Gastroesophageal sphincter (tissue), 4 donors: ENCODE data around the gene GLO1. TPM values are rescaled to one million over a fixed set of nuclear protein-coding genes. Genes with fewer than 3 reads are reported as not detected.

Experiments used
- ATAC-seq: fragments of 150-250 bp; one replicate; pipeline ENCODE4 v1.9.1; 2016; ENCODE audit warnings: mild to moderate bottlenecking, moderate library complexity
- H3K27ac ChIP-seq, 4 donors: fragments of 200-600 bp; sonication (generic) in 3 of 4; 1 replicate in 3 of 4; 2 replicates in 1 of 4; pipeline ENCODE4 v1.5.1; 2016 to 2019
- H3K27me3 ChIP-seq: fragments of 200-600 bp; sonication (generic); one replicate; pipeline ENCODE4 v1.5.1; 2019
- H3K36me3 ChIP-seq, 2 donors: fragments of 200-600 bp; sonication (generic); one replicate each; pipeline ENCODE4 v1.5.1; 2019; ENCODE audit warnings: control low read depth in 1 of 2
- H3K4me1 ChIP-seq, 3 donors: fragments of 200-600 bp; sonication (generic); 1 replicate in 2 of 3; 2 replicates in 1 of 3; pipeline ENCODE4 v1.5.1; 2016 to 2019; ENCODE audit warnings: control low read depth in 2 of 3
- H3K4me3 ChIP-seq, 2 donors: fragments of 200-600 bp; sonication (generic); one replicate each; pipeline ENCODE4 v1.5.1; 2019; ENCODE audit warnings: mild to moderate bottlenecking in 1 of 2, moderate library complexity in 1 of 2
- H3K9me3 ChIP-seq, 3 donors: fragments of 200-600 bp; sonication (generic); one replicate each; pipeline ENCODE4 v1.5.1; 2017 to 2019; ENCODE audit warnings: control low read depth in 2 of 3
- EP300 ChIP-seq: sonication (generic); formaldehyde crosslinking; IDR thresholded peaks from one replicate; pipeline ENCODE4 v1.6.1; 2017; ENCODE audit warnings: antibody characterized with exemption, mild to moderate bottlenecking
- POLR2A ChIP-seq, 2 donors: fragments of 450-650 bp; IDR thresholded peaks; one replicate each; pipeline ENCODE4 v1.6.1; 2017; ENCODE audit warnings: antibody characterized with exemption in 2 of 2, mild to moderate bottlenecking in 2 of 2, moderate library complexity in 1 of 2
- POLR2AphosphoS5 ChIP-seq: sonication (generic); formaldehyde crosslinking; IDR thresholded peaks from one replicate; pipeline ENCODE4 v1.6.1; 2017; ENCODE audit warnings: antibody characterized with exemption
- WGBS, 2 donors: methylation state at CpG; one replicate each; pipeline ENCODE4 v1.1.5; 2018; ENCODE audit warnings: low coverage in 1 of 2; 5-methylcytosine and 5-hydroxymethylcytosine counted together
- total RNA-seq, 4 donors: library from RNA; depleted of rRNA; stranded (reverse); fragments of >200 nt; gene quantifications; one replicate each; pipeline ENCODE4 v1.1.0, GENCODE V29; 2016
- TF ChIP-seq, protein P1 (sequence below), 4 experiments: fragments of 200-600 bp in 2 of 4; fragments of 450-650 bp in 2 of 4; sonication (generic) in 1 of 4; IDR thresholded peaks; one replicate each; pipeline ENCODE4 v1.5.1; 2017 to 2019; ENCODE audit warnings: antibody characterized with exemption in 4 of 4, mild to moderate bottlenecking in 2 of 4, moderate library complexity in 2 of 4

Gene GLO1
- total RNA-seq, 4 donors from 2014 or later, result 72.3 to 109 (median 84.3) TPM

DNA sequence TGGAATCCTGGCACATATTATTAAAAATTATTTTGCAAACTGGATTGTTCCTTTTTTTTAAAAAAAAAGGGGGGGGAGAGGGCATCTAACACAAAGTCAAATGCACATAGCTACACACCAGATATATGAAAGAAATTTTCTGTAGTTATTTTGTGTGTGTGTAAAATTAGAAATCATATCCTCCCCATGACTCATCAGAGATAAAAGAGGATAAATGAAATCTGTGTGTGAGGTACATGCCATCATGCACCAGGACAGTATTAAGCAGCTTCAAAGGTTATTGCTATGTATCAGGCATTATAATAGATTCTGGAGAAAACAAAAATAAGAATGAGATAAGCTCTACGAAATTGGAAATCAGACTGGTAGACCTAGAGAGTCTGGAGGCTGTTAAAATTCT lies 68.4 kb downstream of the GLO1 start:
- Histone ChIP-seq H3K27ac (no peak overlapping the region), H3K4me1 (peaks cover 3 to 23% (median 4%) of the 10 kb centered on the region in 3 donors), H3K36me3 (no peaks in the 10 kb centered on the region), H3K9me3 (no peaks in the 10 kb centered on the region), H3K4me3 (no peak overlapping the region), H3K27me3 (no peaks in the 10 kb centered on the region)
- no peak for ATAC-seq
- TF ChIP-seq POLR2A (IDR thresholded peaks at IDR 0.05) (no peak), EP300 (no peak), POLR2AphosphoS5 (no peak)
- TF ChIP-seq, protein P1, sequence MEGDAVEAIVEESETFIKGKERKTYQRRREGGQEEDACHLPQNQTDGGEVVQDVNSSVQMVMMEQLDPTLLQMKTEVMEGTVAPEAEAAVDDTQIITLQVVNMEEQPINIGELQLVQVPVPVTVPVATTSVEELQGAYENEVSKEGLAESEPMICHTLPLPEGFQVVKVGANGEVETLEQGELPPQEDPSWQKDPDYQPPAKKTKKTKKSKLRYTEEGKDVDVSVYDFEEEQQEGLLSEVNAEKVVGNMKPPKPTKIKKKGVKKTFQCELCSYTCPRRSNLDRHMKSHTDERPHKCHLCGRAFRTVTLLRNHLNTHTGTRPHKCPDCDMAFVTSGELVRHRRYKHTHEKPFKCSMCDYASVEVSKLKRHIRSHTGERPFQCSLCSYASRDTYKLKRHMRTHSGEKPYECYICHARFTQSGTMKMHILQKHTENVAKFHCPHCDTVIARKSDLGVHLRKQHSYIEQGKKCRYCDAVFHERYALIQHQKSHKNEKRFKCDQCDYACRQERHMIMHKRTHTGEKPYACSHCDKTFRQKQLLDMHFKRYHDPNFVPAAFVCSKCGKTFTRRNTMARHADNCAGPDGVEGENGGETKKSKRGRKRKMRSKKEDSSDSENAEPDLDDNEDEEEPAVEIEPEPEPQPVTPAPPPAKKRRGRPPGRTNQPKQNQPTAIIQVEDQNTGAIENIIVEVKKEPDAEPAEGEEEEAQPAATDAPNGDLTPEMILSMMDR (IDR thresholded peaks at IDR 0.05), result no peak
- 52 to 79% methylated on average over 1 of the region's 1 CpG for WGBS, 2 donors

- Histone ChIP-seq H3K9me3 (no peaks in the 10 kb centered on the region), H3K27me3 (no peaks in the 10 kb centered on the region), H3K36me3 (no peaks in the 10 kb centered on the region), H3K4me1 (peaks cover 0 to 9% (median 0%) of the 10 kb centered on the region in 3 donors), H3K27ac (no peak overlapping the region), H3K4me3 (no peak overlapping the region)
- no peak for TF ChIP-seq POLR2A (IDR thresholded peaks at IDR 0.05)
- TF ChIP-seq, protein P1 (IDR thresholded peaks at IDR 0.05), result no peak
- no peak for ATAC-seq
- 67% methylated on average over 1 of the region's 1 CpG for WGBS, 2 donors
Measured at GRCh38 chr6:38632490-38632889, 70.5 kb downstream of the GLO1 start.

DNA sequence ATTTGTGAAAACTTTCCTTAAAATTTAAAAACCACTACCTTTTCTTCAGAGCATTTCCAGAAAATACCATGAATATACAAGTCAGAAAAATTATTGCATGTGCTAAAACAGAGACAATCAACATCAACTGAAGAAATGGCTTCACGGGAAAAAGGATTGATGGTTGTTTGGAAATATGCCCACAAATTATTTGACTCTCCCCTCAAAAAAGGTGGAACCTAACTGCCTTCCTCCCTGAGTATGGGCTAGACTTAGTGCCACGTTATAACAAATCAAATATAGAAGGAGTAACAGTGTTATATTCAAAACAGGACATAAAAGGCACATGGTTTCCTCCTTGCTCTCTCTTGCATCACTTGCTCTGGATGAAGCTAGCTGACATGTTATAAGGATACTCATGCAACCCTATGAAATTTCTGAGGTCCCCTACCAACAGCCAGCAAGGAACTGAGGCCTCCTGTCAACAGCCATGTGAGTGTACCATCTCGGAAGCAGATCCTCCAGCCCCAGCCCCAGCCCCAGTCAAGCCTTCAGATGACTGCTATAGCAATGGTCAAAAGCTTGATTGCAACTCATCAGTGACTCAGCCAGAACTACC lies 71.7 kb downstream of the GLO1 start:
- Histone ChIP-seq H3K27me3 (no peaks in the 10 kb centered on the region), H3K4me1 (peaks cover 0 to 9% (median 0%) of the 10 kb centered on the region in 3 donors), H3K36me3 (no peaks in the 10 kb centered on the region), H3K27ac (no peak overlapping the region), H3K4me3 (no peak overlapping the region), H3K9me3 (no peaks in the 10 kb centered on the region)
- TF ChIP-seq POLR2A (IDR thresholded peaks at IDR 0.05) (no peak), EP300 (no peak), POLR2AphosphoS5 (no peak)
- TF ChIP-seq, protein P1 (IDR thresholded peaks at IDR 0.05), result no peak
- 74 to 80% methylated on average over 2 to 3 of the region's 3 CpGs for WGBS, 2 donors
- ATAC-seq, result no peak

Other genes starting within 250 kb of the GLO1 start
- gene BTBD9, start 63.2 kb downstream of the GLO1 start, total RNA-seq, result 10 to 100 TPM; 11.3 to 18.9 (median 13.8) TPM
- gene DNAH8, start 12.2 kb upstream of the GLO1 start, total RNA-seq, result not detected